ENCODE results near the gene OLFML2A.

GRCh38 chr9:124767821-124768220 lies 9.1 kb upstream of the OLFML2A start:
- TF ChIP-seq CTCF (IDR thresholded peaks at IDR 0.05) (no peak), EZH2 (IDR thresholded peaks at IDR 0.05; ENCODE audit: borderline replicate concordance, insufficient read depth, low read depth, low read length, poor library complexity, severe bottlenecking) (no peak)

Data from B cell (primary cell).